ENCODE results near the gene COL17A1. TPM values are rescaled to one million over a fixed set of nuclear protein-coding genes. Genes with fewer than 3 reads are reported as not detected.

COL17A1 gene
- total and polyA plus RNA-seq, 3 experiments from 2014 or later, result not detected

DNA sequence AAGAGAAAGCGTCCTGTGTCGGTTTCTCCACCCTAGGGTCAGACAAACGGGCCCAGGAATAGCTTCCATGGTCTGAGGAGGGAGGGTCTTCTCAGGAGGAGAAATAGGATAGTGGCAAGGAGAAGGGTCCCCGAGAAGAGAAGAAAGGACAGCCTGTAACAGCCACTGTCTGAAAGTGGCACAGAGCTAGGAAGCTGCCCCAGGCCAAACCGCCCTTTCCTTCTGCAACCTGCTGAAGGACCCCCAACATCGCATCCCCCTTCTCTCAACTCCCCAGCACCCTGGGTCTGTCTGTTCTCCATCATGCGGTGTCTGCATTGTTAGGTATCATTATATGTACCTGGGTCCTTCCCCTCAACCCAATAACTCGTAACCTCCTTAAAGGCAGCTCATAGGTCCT, 47.1 kb downstream of the COL17A1 start:
- Mint-ChIP-seq H3K4me1 (no peaks in the 10 kb centered on the region), H3K27me3 (peaks cover 0 to 2% of the 10 kb centered on the region in 2 donors), H3K36me3 (peaks cover 0 to 2% (median 0%) of the 10 kb centered on the region in 3 donors), H3K27ac (peak overlapping the region in 1 of 8 donors; percentile 50), H3K9me3 (no peaks in the 10 kb centered on the region), H3K4me3 (no peak overlapping the region)
- DNase-seq, result no peak
- CTCF ChIA-PET, result interaction anchor here (1.0 kb wide), 1 partner anchor 20 kb away, joined by 3 read pairs; no protein-coding TSS in a partner anchor
- Histone ChIP-seq H3K36me3 (ENCODE audit: insufficient read depth, low read length) (no peaks in the 10 kb centered on the region), H3K4me3 (ENCODE audit: low read length) (no peak overlapping the region), H3K9me3 (ENCODE audit: low read length) (no peaks in the 10 kb centered on the region), H3K4me1 (ENCODE audit: insufficient read depth, low read length) (no peaks in the 10 kb centered on the region), H3K27me3 (ENCODE audit: insufficient read depth, low read length, poor library complexity, severe bottlenecking) (no peaks in the 10 kb centered on the region), H3K27ac (ENCODE audit: low read depth, low read length) (no peak overlapping the region)
- POLR2A ChIA-PET, result no interaction called here

DNA sequence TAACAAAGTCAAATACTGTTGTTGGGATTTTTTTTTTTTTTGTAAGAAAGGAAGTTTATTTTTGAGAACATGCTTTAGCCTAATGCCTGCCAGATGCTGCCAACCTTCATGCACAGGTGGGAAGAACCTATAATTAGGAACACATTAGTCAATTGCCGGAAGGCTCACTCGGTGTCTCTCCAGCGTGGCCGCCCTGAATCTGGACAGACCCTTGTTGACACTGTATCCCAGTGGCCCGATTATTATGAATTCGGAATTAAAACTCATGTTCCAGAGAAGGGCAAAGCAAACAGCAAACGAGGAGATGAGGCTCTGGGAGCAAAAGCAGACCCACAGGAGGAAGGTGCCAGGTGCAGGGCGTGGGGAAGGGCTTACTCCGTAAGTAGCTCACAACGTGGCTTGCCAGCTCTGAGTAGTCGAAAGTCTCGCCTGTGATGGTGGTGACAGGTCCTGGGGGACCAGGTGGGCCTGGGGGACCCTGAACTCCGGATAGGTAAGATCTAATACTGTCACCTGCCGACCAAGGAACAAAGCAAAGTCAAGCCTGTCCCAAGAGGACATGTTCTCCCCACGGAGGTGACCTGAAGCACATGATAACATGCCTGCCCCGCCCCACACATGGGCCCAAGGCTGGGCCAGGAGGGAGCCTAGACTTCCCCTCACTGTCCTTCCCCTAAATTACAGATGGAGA, 48.3 kb downstream of the COL17A1 start:
- H3K27me3 Mint-ChIP-seq, result peaks cover 0 to 2% of the 10 kb centered on the region in 2 donors
- DNase-seq, result no peak
- POLR2A ChIA-PET, result no interaction called here
- no peak overlapping the region for H3K4me3 Mint-ChIP-seq
- CTCF ChIA-PET, result no interaction called here
- no peaks in the 10 kb centered on the region for H3K36me3 ChIP-seq (ENCODE audit: insufficient read depth, low read length)
- H3K9me3 Mint-ChIP-seq, result no peaks in the 10 kb centered on the region
- H3K9me3 ChIP-seq (ENCODE audit: low read length), result no peaks in the 10 kb centered on the region
- H3K27me3 ChIP-seq (ENCODE audit: insufficient read depth, low read length, poor library complexity, severe bottlenecking), result no peaks in the 10 kb centered on the region
- H3K4me3 ChIP-seq (ENCODE audit: low read length), result no peak overlapping the region
- no peaks in the 10 kb centered on the region for H3K4me1 Mint-ChIP-seq
- H3K27ac ChIP-seq (ENCODE audit: low read depth, low read length), result no peak overlapping the region
- peaks cover 0 to 9% (median 2%) of the 10 kb centered on the region in 3 donors for H3K36me3 Mint-ChIP-seq
- peak overlapping the region in 1 of 8 donors; percentile 48 for H3K27ac Mint-ChIP-seq
- H3K4me1 ChIP-seq (ENCODE audit: insufficient read depth, low read length), result no peaks in the 10 kb centered on the region

- Histone ChIP-seq H3K36me3 (ENCODE audit: insufficient read depth, low read length) (no peaks in the 10 kb centered on the region), H3K4me3 (ENCODE audit: low read length) (no peak overlapping the region), H3K27me3 (ENCODE audit: insufficient read depth, low read length, poor library complexity, severe bottlenecking) (no peaks in the 10 kb centered on the region), H3K27ac (ENCODE audit: low read depth, low read length) (no peak overlapping the region), H3K9me3 (ENCODE audit: low read length) (no peaks in the 10 kb centered on the region), H3K4me1 (ENCODE audit: insufficient read depth, low read length) (no peaks in the 10 kb centered on the region)
- DNase-seq, result no peak
- Mint-ChIP-seq H3K4me1 (peaks cover 0 to 2% (median 0%) of the 10 kb centered on the region in 3 donors), H3K36me3 (peaks cover 0 to 16% (median 4%) of the 10 kb centered on the region in 3 donors), H3K4me3 (no peak overlapping the region), H3K9me3 (no peaks in the 10 kb centered on the region), H3K27ac (no peak overlapping the region), H3K27me3 (peaks cover 0 to under 1% of the 10 kb centered on the region in 2 donors)
- CTCF ChIA-PET, result no interaction called here
- POLR2A ChIA-PET, result no interaction called here
These were observed 49.0 kb downstream of the COL17A1 start for GRCh38 chr10:104036518-104037260.

GRCh38 chr10:104036069-104036384, 49.7 kb downstream of the COL17A1 start:
- no peak overlapping the region for H3K4me3 Mint-ChIP-seq
- peak overlapping the region in 1 of 8 donors; percentile 1 for H3K27ac Mint-ChIP-seq
- no peak overlapping the region for H3K27ac ChIP-seq (ENCODE audit: low read depth, low read length)
- H3K4me1 Mint-ChIP-seq, result peaks cover 0 to 2% (median 0%) of the 10 kb centered on the region in 3 donors
- H3K4me1 ChIP-seq (ENCODE audit: insufficient read depth, low read length), result no peaks in the 10 kb centered on the region
- POLR2A ChIA-PET, result no interaction called here
- H3K9me3 Mint-ChIP-seq, result no peaks in the 10 kb centered on the region
- H3K27me3 Mint-ChIP-seq, result no peaks in the 10 kb centered on the region
- no peak overlapping the region for H3K4me3 ChIP-seq (ENCODE audit: low read length)
- no peaks in the 10 kb centered on the region for H3K9me3 ChIP-seq (ENCODE audit: low read length)
- no peaks in the 10 kb centered on the region for H3K36me3 ChIP-seq (ENCODE audit: insufficient read depth, low read length)
- no peak for DNase-seq
- CTCF ChIA-PET, result no interaction called here
- H3K36me3 Mint-ChIP-seq, result peaks cover 0 to 22% (median 6%) of the 10 kb centered on the region in 3 donors
- no peaks in the 10 kb centered on the region for H3K27me3 ChIP-seq (ENCODE audit: insufficient read depth, low read length, poor library complexity, severe bottlenecking)

DNA sequence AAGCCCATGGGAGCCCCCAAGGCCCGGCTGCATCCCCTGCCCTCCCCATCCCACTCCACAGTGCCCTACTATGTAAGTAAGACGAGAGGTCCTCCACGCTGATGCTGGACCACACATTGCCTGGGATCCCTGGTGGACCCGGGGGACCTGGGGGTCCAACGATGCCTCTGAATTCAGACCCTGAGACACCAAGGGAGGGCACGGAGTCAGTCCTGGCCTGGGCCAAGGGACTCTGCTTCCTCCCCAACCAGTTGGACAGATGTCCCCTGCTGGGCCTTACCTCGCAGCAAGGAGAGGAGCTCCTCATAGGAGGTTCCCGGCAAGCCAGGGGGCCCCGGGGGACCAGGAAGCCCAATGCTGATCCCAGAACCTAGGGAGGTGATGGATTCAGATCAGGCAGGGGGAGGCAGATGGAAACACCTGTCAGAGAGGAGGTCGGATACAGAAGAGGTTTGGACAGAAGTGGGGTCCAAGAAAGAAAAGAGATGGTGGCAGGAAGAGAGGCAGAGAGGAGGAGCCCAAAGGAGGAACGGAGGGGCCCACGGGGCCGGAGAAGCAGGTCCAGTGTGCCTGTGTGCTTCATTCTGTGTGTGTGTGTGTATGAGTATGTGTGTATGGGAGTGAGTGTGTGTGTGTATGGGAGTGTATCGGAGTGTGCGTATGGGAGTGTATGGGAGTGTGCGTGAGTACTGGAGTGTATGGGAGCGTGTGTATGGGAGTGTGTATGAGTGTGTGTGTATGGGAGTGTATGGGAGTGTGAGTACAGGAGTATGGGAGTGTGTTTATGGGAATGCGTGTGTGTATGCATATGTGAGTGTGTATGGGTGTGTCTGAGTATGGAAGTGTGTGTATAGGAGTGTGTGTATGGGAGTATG, 50.2 kb downstream of the COL17A1 start:
- no peak overlapping the region for H3K27ac ChIP-seq (ENCODE audit: low read depth, low read length)
- CTCF ChIA-PET, result no interaction called here

DNA sequence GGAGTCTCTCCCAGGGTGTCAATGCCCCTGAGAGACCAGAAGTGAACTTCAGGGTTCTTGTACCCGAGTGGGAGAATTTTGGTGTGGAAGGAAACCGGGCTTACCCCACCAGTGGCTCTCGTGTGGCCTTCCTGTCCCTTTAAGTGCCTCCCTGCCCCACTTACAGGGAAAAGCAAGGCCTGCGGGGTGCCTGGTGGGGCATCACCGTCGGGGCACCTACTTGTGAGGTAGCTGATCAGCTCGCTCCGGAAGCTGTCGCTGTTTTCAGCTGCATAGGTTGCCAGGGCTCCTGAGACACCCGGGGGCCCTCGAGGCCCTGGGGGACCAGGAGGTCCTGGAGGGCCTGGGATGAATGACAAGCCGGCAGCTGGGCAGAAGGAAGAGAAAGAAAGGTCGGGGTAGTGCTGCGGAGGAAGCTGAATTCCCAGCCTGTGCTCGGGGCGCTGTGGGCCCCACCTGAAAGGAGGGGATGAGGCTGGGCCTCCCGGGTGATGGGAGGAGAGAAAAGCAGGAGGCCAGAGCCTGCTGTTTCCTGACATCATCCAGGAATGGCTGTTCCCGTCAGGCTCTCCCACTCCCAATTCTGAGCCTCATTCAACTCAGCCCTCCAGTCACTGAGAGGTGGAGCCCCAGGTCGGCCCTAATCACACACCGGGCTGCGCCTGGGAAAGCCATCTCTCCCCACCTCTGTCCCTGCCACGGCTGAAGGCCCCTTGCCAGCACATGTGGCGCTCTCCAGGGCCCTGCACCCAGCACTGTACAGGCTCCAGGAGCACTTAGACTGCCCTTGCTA, 51.1 kb downstream of the COL17A1 start:
- Mint-ChIP-seq H3K27me3 (no peaks in the 10 kb centered on the region), H3K27ac (no peak overlapping the region), H3K9me3 (no peaks in the 10 kb centered on the region), H3K36me3 (peaks cover 1 to 30% (median 6%) of the 10 kb centered on the region in 3 donors), H3K4me1 (peaks cover 0 to 2% (median 0%) of the 10 kb centered on the region in 3 donors), H3K4me3 (no peak overlapping the region)
- ChIA-PET CTCF (interaction anchor here (0.8 kb wide), 1 partner anchor 147 kb away, joined by 3 read pairs; no protein-coding TSS in a partner anchor), POLR2A (no interaction called here)
- no peak overlapping the region for H3K4me3 ChIP-seq (ENCODE audit: low read length)
- H3K36me3 ChIP-seq (ENCODE audit: insufficient read depth, low read length), result peaks cover under 1% of the 10 kb centered on the region
- H3K27me3 ChIP-seq (ENCODE audit: insufficient read depth, low read length, poor library complexity, severe bottlenecking), result no peaks in the 10 kb centered on the region
- no peak for DNase-seq
- no peaks in the 10 kb centered on the region for H3K4me1 ChIP-seq (ENCODE audit: insufficient read depth, low read length)
- H3K27ac ChIP-seq (ENCODE audit: low read depth, low read length), result no peak overlapping the region
- H3K9me3 ChIP-seq (ENCODE audit: low read length), result no peaks in the 10 kb centered on the region

More for the DNA sequence above, 50.2 kb downstream of the COL17A1 start:
- H3K4me3 ChIP-seq (ENCODE audit: low read length), result no peak overlapping the region
- Mint-ChIP-seq H3K36me3 (peaks cover 0 to 28% (median 6%) of the 10 kb centered on the region in 3 donors), H3K27ac (peak overlapping the region in 3 of 8 donors; percentile 1 to 68 (median 10)), H3K4me1 (peaks cover 0 to 2% (median 0%) of the 10 kb centered on the region in 3 donors), H3K27me3 (no peaks in the 10 kb centered on the region), H3K4me3 (no peak overlapping the region), H3K9me3 (no peaks in the 10 kb centered on the region)
- no peaks in the 10 kb centered on the region for H3K27me3 ChIP-seq (ENCODE audit: insufficient read depth, low read length, poor library complexity, severe bottlenecking)
- no peaks in the 10 kb centered on the region for H3K9me3 ChIP-seq (ENCODE audit: low read length)
- POLR2A ChIA-PET, result no interaction called here
- no peaks in the 10 kb centered on the region for H3K4me1 ChIP-seq (ENCODE audit: insufficient read depth, low read length)
- no peaks in the 10 kb centered on the region for H3K36me3 ChIP-seq (ENCODE audit: insufficient read depth, low read length)
- no peak for DNase-seq

DNA sequence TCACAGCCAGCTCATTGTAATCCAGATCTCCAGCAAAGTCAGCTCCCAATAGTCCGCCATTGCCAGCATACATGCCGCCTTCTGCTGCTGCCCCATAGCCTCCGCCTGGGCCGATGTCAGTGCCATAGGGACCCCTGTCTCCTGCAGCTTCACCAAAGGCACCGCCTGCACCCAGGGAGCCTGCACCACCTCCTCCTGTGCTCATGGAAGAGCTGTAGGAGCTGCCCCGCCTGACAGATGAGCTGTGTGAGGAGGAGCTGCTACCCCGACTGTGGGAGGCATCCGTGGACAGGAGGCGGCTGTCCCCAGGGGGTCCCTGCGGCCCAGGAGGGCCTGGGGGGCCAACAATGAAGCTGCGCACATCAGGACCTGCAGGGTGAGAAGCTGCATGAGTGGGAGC, 51.7 kb downstream of the COL17A1 start:
- DNase-seq, result no peak
- Histone ChIP-seq H3K27ac (ENCODE audit: low read depth, low read length) (no peak overlapping the region), H3K9me3 (ENCODE audit: low read length) (no peaks in the 10 kb centered on the region), H3K4me1 (ENCODE audit: insufficient read depth, low read length) (no peaks in the 10 kb centered on the region), H3K36me3 (ENCODE audit: insufficient read depth, low read length) (peaks cover 3% of the 10 kb centered on the region), H3K4me3 (ENCODE audit: low read length) (no peak overlapping the region), H3K27me3 (ENCODE audit: insufficient read depth, low read length, poor library complexity, severe bottlenecking) (no peaks in the 10 kb centered on the region)
- H3K27me3 Mint-ChIP-seq, result no peaks in the 10 kb centered on the region
- H3K4me1 Mint-ChIP-seq, result peaks cover 0 to 2% (median 0%) of the 10 kb centered on the region in 3 donors
- ChIA-PET POLR2A (no interaction called here), CTCF (interaction anchor here (0.8 kb wide), 1 partner anchor 146 kb away, joined by 3 read pairs; no protein-coding TSS in a partner anchor)
- H3K36me3 Mint-ChIP-seq, result peaks cover 4 to 36% (median 6%) of the 10 kb centered on the region in 3 donors
- no peak overlapping the region for H3K4me3 Mint-ChIP-seq
- no peaks in the 10 kb centered on the region for H3K9me3 Mint-ChIP-seq
- H3K27ac Mint-ChIP-seq, result no peak overlapping the region

All from CD8-positive, alpha-beta memory T cell (primary cell).